SK-N-SH (cell line): ENCODE data around the gene PSD2. TPM values are rescaled to one million over a fixed set of nuclear protein-coding genes. Genes with fewer than 3 reads are reported as not detected.

Experiments used
- CTCF ChIA-PET: fragments of 300-600, 350-600 bp; formaldehyde crosslinking; extraction: SDS; loops from one replicate; lab custom pipeline; 2021; lab: Yijun Ruan, JAX
- POLR2A ChIA-PET: fragments of 350-600 bp; sonication (Branson Sonifier 250); formaldehyde crosslinking; extraction: SDS; loops from one replicate; lab custom pipeline; 2020; ENCODE audit warnings: antibody characterized with exemption, inconsistent platforms; lab: Yijun Ruan, JAX
- DNase-seq: peaks from one replicate; pipeline ENCODE4 v3.0.0; 2012
- H2AFZ ChIP-seq: fragments of 200-600 bp; sonication (generic); 2 replicates; pipeline ENCODE4 v1.8.1; 2016; ENCODE audit warnings: antibody characterized with exemption, mild to moderate bottlenecking, low read depth
- H3F3A ChIP-seq: fragments of 200-600 bp; sonication (generic); replicated peaks from 2 replicates; pipeline ENCODE3; 2016; ENCODE audit warnings: antibody characterized with exemption, mild to moderate bottlenecking; ENCODE audit not compliant: insufficient read depth
- H3K27ac ChIP-seq, 2 experiments: fragments of 200-500 bp in 1 of 2; fragments of 200-600 bp in 1 of 2; sonication (Bioruptor generic) in 1 of 2; sonication (generic), shearing (Covaris generic) in 1 of 2; 2 replicates each; pipeline versions ENCODE4 v1.5.1 to v1.6.1; 2014 to 2016; ENCODE audit warnings: low read depth in 2 of 2, inconsistent platforms in 1 of 2, low read length in 1 of 2, mild to moderate bottlenecking in 1 of 2, mixed read lengths in 1 of 2
- H3K27me3 ChIP-seq: fragments of 200-600 bp; sonication (generic), shearing (Covaris generic); 2 replicates; pipeline ENCODE4 v1.6.1; 2016; ENCODE audit warnings: mixed run types; ENCODE audit not compliant: insufficient read depth
- H3K36me3 ChIP-seq, 2 experiments: fragments of 200-500 bp in 1 of 2; fragments of 200-600 bp in 1 of 2; sonication (Bioruptor generic) in 1 of 2; sonication (generic) in 1 of 2; replicated peaks in 1 of 2; 2 replicates each; pipeline versions ENCODE3 to v1.5.1; 2014 to 2016; ENCODE audit warnings: low read length in 1 of 2, mild to moderate bottlenecking in 1 of 2; ENCODE audit not compliant: insufficient read depth in 2 of 2, control insufficient read depth in 1 of 2
- H3K4me1 ChIP-seq, 2 experiments: fragments of 200-500 bp in 1 of 2; fragments of 200-600 bp in 1 of 2; sonication (Bioruptor generic) in 1 of 2; sonication (generic), shearing (Covaris generic) in 1 of 2; 2 replicates each; pipeline versions ENCODE4 v1.5.1 to v1.6.1; 2014 to 2016; ENCODE audit warnings: low read depth in 1 of 2, low read length in 1 of 2, mixed run types in 1 of 2; ENCODE audit not compliant: insufficient read depth in 2 of 2, control insufficient read depth in 1 of 2
- H3K4me2 ChIP-seq: fragments of 200-600 bp; sonication (generic), shearing (Covaris generic); 2 replicates; pipeline ENCODE4 v1.6.1; 2017; ENCODE audit warnings: mixed run types
- H3K4me3 ChIP-seq, 2 experiments: fragments of 200-500 bp in 1 of 2; fragments of 200-600 bp in 1 of 2; sonication (Bioruptor generic) in 1 of 2; sonication (generic), shearing (Covaris generic) in 1 of 2; 2 replicates each; pipeline versions ENCODE4 v1.5.1 to v1.8.1; 2014 to 2016; ENCODE audit warnings: low read depth in 2 of 2, inconsistent platforms in 1 of 2, low read length in 1 of 2, mild to moderate bottlenecking in 1 of 2, mixed read lengths in 1 of 2, moderate library complexity in 1 of 2
- H3K79me2 ChIP-seq: fragments of 200-600 bp; sonication (generic); 2 replicates; pipeline ENCODE4 v1.8.1; 2017; ENCODE audit warnings: mild to moderate bottlenecking; ENCODE audit not compliant: insufficient read depth
- H3K9ac ChIP-seq: fragments of 200-600 bp; sonication (generic); 2 replicates; pipeline ENCODE4 v1.6.1; 2017; ENCODE audit warnings: mixed run types
- H3K9me2 ChIP-seq: fragments of 200-600 bp; sonication (generic); 2 replicates; pipeline ENCODE4 v1.6.1; 2017; ENCODE audit warnings: mixed run types
- H3K9me3 ChIP-seq: fragments of 200-600 bp; sonication (generic); 2 replicates; pipeline ENCODE4 v1.6.1; 2017; ENCODE audit warnings: mixed run types, mild to moderate bottlenecking, moderate library complexity
- H4K20me1 ChIP-seq: fragments of 200-600 bp; sonication (generic); 2 replicates; pipeline ENCODE4 v1.6.1; 2017; ENCODE audit warnings: mild to moderate bottlenecking, mixed run types; ENCODE audit not compliant: insufficient read depth
- CHD2 ChIP-seq: fragments of 150-350 bp; IDR thresholded peaks from 2 replicates; pipeline ENCODE4 v1.6.1; 2018; ENCODE audit warnings: low read length; ENCODE audit not compliant: partially characterized antibody
- CTCF ChIP-seq: fragments of 200-600 bp; sonication (generic); IDR thresholded peaks from 2 replicates; pipeline ENCODE4 v1.6.1; 2017; ENCODE audit warnings: antibody characterized with exemption, mild to moderate bottlenecking, moderate library complexity
- FOXJ3 ChIP-seq: sonication (generic); formaldehyde crosslinking; IDR thresholded peaks from 2 replicates; pipeline ENCODE4 v1.5.1; 2020; ENCODE audit warnings: mild to moderate bottlenecking, missing genetic modification reagents
- FOXM1 ChIP-seq: IDR thresholded peaks from 2 replicates; pipeline ENCODE4 v1.4.0; 2012; ENCODE audit warnings: low read depth, mild to moderate bottlenecking
- JUND ChIP-seq: IDR thresholded peaks from 2 replicates; pipeline ENCODE4 v1.4.0; 2012
- MEF2A ChIP-seq: IDR thresholded peaks from 2 replicates; pipeline ENCODE4 v1.4.0; 2012; ENCODE audit warnings: low read depth, borderline replicate concordance
- PBX3 ChIP-seq: IDR thresholded peaks from 2 replicates; pipeline ENCODE4; 2012
- RFX5 ChIP-seq: IDR thresholded peaks from 2 replicates; pipeline ENCODE4 v1.6.1; 2012; ENCODE audit warnings: mild to moderate bottlenecking, improper control_type of control experiment, low read length
- SMC3 ChIP-seq: IDR thresholded peaks from 2 replicates; pipeline ENCODE4 v1.6.1; 2012; ENCODE audit warnings: low read depth, low read length, improper control_type of control experiment
- YY1 ChIP-seq: IDR thresholded peaks from 2 replicates; pipeline ENCODE4 v1.4.0; 2012; ENCODE audit warnings: low read depth, mild to moderate bottlenecking
- ZBTB33 ChIP-seq: IDR thresholded peaks from 2 replicates; pipeline ENCODE4 v1.4.0; 2012; ENCODE audit warnings: low read depth, borderline replicate concordance
- WGBS: methylation state at CpG from one replicate; pipeline ENCODE4 v1.1.6; 2017; ENCODE audit warnings: low lambda C conversion rate; 5-methylcytosine and 5-hydroxymethylcytosine counted together
- polyA plus RNA-seq, 3 experiments: library from polyadenylated mRNA; depleted of rRNA; stranded (reverse); fragments of >200 nt; gene quantifications; 2 replicates each; pipeline ENCODE4 v1.2.3, GENCODE V29; 2012
- TF ChIP-seq, protein P1 (sequence below): IDR thresholded peaks from 2 replicates; pipeline ENCODE4 v1.6.1; 2012; ENCODE audit warnings: mild to moderate bottlenecking, low read depth, low read length, moderate library complexity
- TF ChIP-seq, protein P2 (sequence below): fragments of 150-350 bp; IDR thresholded peaks from 2 replicates; pipeline ENCODE4 v1.6.1; 2016; ENCODE audit warnings: mild to moderate bottlenecking, low read depth, low read length

PSD2 gene
- polyA plus RNA-seq, 1 of the 3 experiments (the other 2 are of a cell fraction) = 0.15 TPM

GRCh38 chr5:139797335-139797734, 1.7 kb downstream of the PSD2 start (continued):
- no peak for TF ChIP-seq YY1

DNA sequence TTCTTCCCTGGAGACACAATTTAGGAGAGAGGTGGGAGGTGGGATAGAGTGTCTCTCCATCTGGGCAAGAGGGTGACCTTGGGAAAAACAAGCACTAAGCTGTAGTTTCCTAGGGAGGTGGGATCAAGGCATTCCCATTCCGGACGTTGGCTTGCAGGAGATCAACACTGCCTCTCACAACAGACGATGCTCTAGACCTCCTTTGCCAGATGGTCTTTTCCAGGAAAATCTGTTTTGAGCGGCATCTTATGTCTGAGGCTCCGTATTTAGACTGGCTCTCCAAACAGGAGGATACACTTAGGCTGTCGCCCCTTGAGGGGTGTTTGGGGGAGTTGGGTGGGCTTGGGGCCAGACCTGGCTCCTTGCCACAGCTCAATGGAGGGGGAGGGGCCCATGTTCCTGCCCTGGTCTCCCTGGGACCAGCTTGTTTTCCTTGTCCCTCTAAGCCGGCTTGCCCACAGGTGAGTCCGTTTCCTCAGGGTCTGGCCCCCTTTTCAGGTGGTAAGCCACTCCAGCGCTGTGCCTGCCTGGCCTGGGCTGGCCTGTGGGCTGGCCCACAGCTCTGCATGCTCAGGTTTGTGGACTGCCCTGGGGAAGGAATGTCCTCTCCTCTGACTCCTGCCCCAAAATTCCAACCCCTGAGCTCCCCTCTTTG, 2.4 kb downstream of the PSD2 start:
- Histone ChIP-seq H3K9ac (no peak overlapping the region), H3K36me3 (no peaks in the 10 kb centered on the region), H3K79me2 (no peaks in the 10 kb centered on the region), H3F3A (no peaks in the 10 kb centered on the region), H3K4me1 (peaks cover 0 to 4% of the 10 kb centered on the region in 2 experiments; a peak in 1 of 4 replicates), H3K9me3 (no peaks in the 10 kb centered on the region), H3K9me2 (no peaks in the 10 kb centered on the region), H3K27me3 (peaks cover 77% of the 10 kb centered on the region), H3K4me3 (no peak overlapping the region), H3K27ac (no peak overlapping the region), H2AFZ (no peak overlapping the region), H4K20me1 (no peaks in the 10 kb centered on the region), H3K4me2 (no peak overlapping the region)
- no peak for DNase-seq
- TF ChIP-seq, protein P1, sequence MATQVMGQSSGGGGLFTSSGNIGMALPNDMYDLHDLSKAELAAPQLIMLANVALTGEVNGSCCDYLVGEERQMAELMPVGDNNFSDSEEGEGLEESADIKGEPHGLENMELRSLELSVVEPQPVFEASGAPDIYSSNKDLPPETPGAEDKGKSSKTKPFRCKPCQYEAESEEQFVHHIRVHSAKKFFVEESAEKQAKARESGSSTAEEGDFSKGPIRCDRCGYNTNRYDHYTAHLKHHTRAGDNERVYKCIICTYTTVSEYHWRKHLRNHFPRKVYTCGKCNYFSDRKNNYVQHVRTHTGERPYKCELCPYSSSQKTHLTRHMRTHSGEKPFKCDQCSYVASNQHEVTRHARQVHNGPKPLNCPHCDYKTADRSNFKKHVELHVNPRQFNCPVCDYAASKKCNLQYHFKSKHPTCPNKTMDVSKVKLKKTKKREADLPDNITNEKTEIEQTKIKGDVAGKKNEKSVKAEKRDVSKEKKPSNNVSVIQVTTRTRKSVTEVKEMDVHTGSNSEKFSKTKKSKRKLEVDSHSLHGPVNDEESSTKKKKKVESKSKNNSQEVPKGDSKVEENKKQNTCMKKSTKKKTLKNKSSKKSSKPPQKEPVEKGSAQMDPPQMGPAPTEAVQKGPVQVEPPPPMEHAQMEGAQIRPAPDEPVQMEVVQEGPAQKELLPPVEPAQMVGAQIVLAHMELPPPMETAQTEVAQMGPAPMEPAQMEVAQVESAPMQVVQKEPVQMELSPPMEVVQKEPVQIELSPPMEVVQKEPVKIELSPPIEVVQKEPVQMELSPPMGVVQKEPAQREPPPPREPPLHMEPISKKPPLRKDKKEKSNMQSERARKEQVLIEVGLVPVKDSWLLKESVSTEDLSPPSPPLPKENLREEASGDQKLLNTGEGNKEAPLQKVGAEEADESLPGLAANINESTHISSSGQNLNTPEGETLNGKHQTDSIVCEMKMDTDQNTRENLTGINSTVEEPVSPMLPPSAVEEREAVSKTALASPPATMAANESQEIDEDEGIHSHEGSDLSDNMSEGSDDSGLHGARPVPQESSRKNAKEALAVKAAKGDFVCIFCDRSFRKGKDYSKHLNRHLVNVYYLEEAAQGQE = no peak
- TF ChIP-seq JUND = no peak
- no peak for TF ChIP-seq RFX5
- TF ChIP-seq MEF2A = no peak
- TF ChIP-seq CTCF = no peak
- TF ChIP-seq CHD2 = no peak
- no peak for TF ChIP-seq YY1
- TF ChIP-seq, protein P2, sequence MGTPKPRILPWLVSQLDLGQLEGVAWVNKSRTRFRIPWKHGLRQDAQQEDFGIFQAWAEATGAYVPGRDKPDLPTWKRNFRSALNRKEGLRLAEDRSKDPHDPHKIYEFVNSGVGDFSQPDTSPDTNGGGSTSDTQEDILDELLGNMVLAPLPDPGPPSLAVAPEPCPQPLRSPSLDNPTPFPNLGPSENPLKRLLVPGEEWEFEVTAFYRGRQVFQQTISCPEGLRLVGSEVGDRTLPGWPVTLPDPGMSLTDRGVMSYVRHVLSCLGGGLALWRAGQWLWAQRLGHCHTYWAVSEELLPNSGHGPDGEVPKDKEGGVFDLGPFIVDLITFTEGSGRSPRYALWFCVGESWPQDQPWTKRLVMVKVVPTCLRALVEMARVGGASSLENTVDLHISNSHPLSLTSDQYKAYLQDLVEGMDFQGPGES = no peak
- TF ChIP-seq SMC3 = no peak
- TF ChIP-seq FOXJ3 (CRISPR knock-in tag) = no peak
- TF ChIP-seq PBX3 = no peak
- TF ChIP-seq ZBTB33 = no peak
- TF ChIP-seq FOXM1 = no peak
- WGBS = 37% methylated on average over 4 of the region's 9 CpGs
- ChIA-PET CTCF (interaction anchor here (0.9 to 5.7 kb wide), 9 partner anchors 9 to 170 kb away, joined by 3 to 66 read pairs (median 4); no protein-coding TSS in a partner anchor), POLR2A (no interaction called here)
